ENCODE data around the gene KCNG2. TPM values are rescaled to one million over a fixed set of nuclear protein-coding genes. Genes with fewer than 3 reads are reported as not detected.

KCNG2 gene
- total and polyA plus RNA-seq, 2 of the 8 experiments (the other 6 are each of a cell fraction or from before 2014, with no cell fraction given) = 0.19 to 0.74 TPM

- TF ChIP-seq CHD7 (IDR thresholded peaks at IDR 0.05; ENCODE audit: insufficient replicate concordance, low read length) (no peak), MAFK (IDR thresholded peaks at IDR 0.05; ENCODE audit: low read depth, low read length) (no peak)
Measured at GRCh38 chr18:79802298-79802697, 4.6 kb downstream of the KCNG2 start (continued).

All from H1 (cell line).